Lung (tissue), 12 donors: Measurements from ENCODE around the gene BUD23. TPM values are rescaled to one million over a fixed set of nuclear protein-coding genes. Genes with fewer than 3 reads are reported as not detected.
"Not testable (repeated sequence)": the region's sequence is repeated elsewhere in the genome, so short reads cannot be mapped to it uniquely, and the experiment has no call there.

Experiments
- ATAC-seq: fragments of 200-7000 bp; cut with Tn5 transposase; one replicate; pipeline ENCODE4 v1.9.1; 2020; ENCODE audit warnings: moderate number of reproducible peaks; ENCODE audit not compliant: insufficient read depth, low FRiP score
- DNase-seq, 3 donors: peaks; one replicate each; pipeline ENCODE4 v3.0.0-alpha.2; 2013 to 2017
- H3K27ac ChIP-seq, 2 donors: one replicate each; pipeline ENCODE4 v1.5.1; 2013; ENCODE audit warnings: mild to moderate bottlenecking in 2 of 2, moderate library complexity in 2 of 2, control low read depth in 1 of 2, inconsistent platforms in 1 of 2, low read depth in 1 of 2, low read length in 1 of 2
- H3K27me3 ChIP-seq, 3 donors: one replicate each; pipeline ENCODE4 v1.5.1; 2013; ENCODE audit warnings: low read length in 2 of 3; ENCODE audit not compliant: control insufficient read depth in 3 of 3, insufficient read depth in 3 of 3
- H3K36me3 ChIP-seq, 4 donors: one replicate each; pipeline ENCODE4 v1.5.1; 2013; ENCODE audit warnings: low read length in 4 of 4, mild to moderate bottlenecking in 1 of 4, moderate library complexity in 1 of 4; ENCODE audit not compliant: control insufficient read depth in 4 of 4, insufficient read depth in 4 of 4
- H3K4me1 ChIP-seq, 5 donors: one replicate each; pipeline ENCODE4 v1.5.1; 2013; ENCODE audit warnings: low read length in 5 of 5, mild to moderate bottlenecking in 2 of 5, moderate library complexity in 1 of 5; ENCODE audit not compliant: control insufficient read depth in 5 of 5, insufficient read depth in 5 of 5
- H3K4me3 ChIP-seq: one replicate; pipeline ENCODE4 v1.5.1; 2013; ENCODE audit warnings: mild to moderate bottlenecking, control low read depth, moderate library complexity
- H3K9ac ChIP-seq, 2 donors: one replicate each; pipeline ENCODE4 v1.5.1; 2013; ENCODE audit warnings: low read length in 2 of 2, control low read depth in 1 of 2; ENCODE audit not compliant: insufficient read depth in 1 of 2
- H3K9me3 ChIP-seq, 4 donors: one replicate each; pipeline ENCODE4 v1.5.1; 2013; ENCODE audit warnings: low read length in 3 of 4, mild to moderate bottlenecking in 1 of 4, moderate library complexity in 1 of 4; ENCODE audit not compliant: control insufficient read depth in 4 of 4, insufficient read depth in 3 of 4
- WGBS, 2 donors: extraction: QIAGEN DNeasy Blood & Tissue Kit; methylation state at CpG; one replicate each; pipeline ENCODE4 v1.1.7; 2013; 5-methylcytosine and 5-hydroxymethylcytosine counted together
- polyA plus RNA-seq, 2 donors: library from polyadenylated mRNA; stranded (reverse); fragments of 200-250 nt; gene quantifications; one replicate each; pipeline ENCODE4 v1.2.1, GENCODE V29; 2013
- total RNA-seq, 2 donors: library from RNA; depleted of rRNA in 1 of 2; stranded (reverse); fragments of >200 nt in 1 of 2; gene quantifications; one replicate each; pipeline ENCODE4 v1.2.1, GENCODE V29; 2014 to 2021
- TF ChIP-seq, protein P1 (sequence below): IDR thresholded peaks from 2 replicates; pipeline ENCODE4 v1.5.1; 2012; ENCODE audit warnings: mild to moderate bottlenecking; ENCODE audit errors: control extremely low read depth, extremely low read depth
- donor health status: control.
- donor health status: control.
- donor health status: Bipolar disorder and iron deficiency.
- donor health status: healthy.
- donor health status: DM: yes; HTN: yes; CAD: no.

Gene BUD23
- total and polyA plus RNA-seq, 4 donors, result 33.5 to 118 (median 74.2) TPM

DNA sequence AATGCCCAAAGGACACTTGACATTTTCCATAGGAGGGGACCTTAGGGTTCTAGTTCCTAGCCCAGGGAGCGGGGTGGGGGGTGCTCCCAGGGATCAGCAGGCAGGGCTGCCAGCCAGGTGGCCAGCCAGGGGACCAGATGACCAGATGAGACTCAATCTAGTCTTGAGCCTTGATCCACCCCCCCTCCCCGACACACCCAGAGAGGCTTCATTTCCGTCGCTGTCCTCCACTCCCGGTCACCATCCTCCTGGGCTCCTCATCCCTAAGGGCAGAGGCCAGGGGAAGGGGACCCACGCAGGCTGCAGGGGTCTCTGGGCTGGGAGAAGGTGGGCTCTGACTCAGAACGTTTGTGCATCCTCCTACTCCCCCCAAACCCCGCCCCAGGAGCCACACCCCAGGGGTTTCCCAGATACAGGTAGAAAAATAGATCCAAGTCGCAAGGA is 35.1 kb downstream of the BUD23 start:
- Histone ChIP-seq H3K36me3 (no peaks in the 10 kb centered on the region), H3K27me3 (no peaks in the 10 kb centered on the region), H3K9me3 (no peaks in the 10 kb centered on the region), H3K4me3 (peak overlapping the region; percentile 94), H3K27ac (peak overlapping the region in 1 of 2 donors; percentile 12), H3K9ac (no peak overlapping the region), H3K4me1 (peaks cover 0 to 21% (median 13%) of the 10 kb centered on the region in 5 donors)
- ATAC-seq (no peak), DNase-seq (no peak)
- 35 to 43% methylated on average over 9 of the region's 9 CpGs for WGBS, 2 donors
- TF ChIP-seq, protein P1, sequence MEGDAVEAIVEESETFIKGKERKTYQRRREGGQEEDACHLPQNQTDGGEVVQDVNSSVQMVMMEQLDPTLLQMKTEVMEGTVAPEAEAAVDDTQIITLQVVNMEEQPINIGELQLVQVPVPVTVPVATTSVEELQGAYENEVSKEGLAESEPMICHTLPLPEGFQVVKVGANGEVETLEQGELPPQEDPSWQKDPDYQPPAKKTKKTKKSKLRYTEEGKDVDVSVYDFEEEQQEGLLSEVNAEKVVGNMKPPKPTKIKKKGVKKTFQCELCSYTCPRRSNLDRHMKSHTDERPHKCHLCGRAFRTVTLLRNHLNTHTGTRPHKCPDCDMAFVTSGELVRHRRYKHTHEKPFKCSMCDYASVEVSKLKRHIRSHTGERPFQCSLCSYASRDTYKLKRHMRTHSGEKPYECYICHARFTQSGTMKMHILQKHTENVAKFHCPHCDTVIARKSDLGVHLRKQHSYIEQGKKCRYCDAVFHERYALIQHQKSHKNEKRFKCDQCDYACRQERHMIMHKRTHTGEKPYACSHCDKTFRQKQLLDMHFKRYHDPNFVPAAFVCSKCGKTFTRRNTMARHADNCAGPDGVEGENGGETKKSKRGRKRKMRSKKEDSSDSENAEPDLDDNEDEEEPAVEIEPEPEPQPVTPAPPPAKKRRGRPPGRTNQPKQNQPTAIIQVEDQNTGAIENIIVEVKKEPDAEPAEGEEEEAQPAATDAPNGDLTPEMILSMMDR, result no peak

DNA sequence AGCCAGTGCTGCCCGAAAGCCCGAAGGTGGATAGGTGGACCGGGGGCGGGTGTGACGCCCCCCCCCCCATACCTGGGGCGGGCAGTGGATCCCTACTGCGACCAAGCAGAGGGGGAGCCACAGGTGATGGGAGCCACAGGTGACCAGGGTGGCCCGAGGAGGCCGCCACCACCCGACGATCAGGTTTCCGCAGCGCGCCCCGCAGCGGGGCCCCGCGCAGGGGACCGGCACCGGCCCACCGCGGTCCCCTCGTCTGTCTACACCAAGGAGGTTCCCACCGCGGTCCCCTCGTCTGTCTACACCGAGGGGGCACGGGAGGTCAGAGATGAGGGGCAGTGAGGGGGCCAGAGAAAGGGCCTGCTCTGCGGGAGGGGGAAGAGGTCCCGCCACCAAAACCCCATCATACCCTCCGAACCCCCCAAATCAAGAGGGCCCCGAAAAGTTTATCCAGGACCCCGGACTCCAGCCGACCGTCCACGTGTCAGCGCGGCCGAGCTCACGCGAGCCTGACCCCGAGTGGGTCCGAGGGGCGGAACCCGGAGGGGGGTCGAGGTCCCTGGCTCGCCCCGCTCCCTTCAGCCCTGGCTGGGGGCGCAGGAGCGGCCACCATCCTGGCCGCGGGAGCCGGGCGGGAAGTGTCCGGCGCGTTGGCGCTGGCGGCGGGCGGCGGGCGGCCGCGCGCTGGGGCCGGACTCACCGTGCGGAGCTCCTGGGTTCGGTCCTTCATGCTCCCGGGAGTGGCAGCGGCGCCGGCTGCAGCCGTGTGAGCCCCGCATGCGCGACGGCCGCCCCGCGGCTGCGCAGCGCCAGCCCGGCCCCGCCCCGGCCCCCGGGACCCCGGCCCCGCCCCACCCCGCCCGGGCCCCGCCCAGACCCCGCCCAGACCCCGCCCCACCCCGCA is 35.8 kb downstream of the BUD23 start, which contains the start of gene STX1A:
TSS of gene STX1A (minus strand) at position 765 of the 901 bp plus-strand sequence. CDS start at position 727, 38 bp downstream.
- Histone ChIP-seq H3K9me3 (no peaks in the 10 kb centered on the region), H3K36me3 (no peaks in the 10 kb centered on the region), H3K9ac (peak within 1 kb of the TSS in 1 of 2 donors; percentile 25), H3K27me3 (no peaks in the 10 kb centered on the region), H3K27ac (peak within 1 kb of the TSS in 1 of 2 donors; percentile 34), H3K4me3 (peak within 1 kb of the TSS; percentile 94), H3K4me1 (peaks cover 0 to 21% (median 13%) of the 10 kb centered on the region in 5 donors)
- 2% methylated on average over 61 to 95 of the region's 96 CpGs for WGBS, 2 donors
- ATAC-seq, result peak; percentile 84
- TF ChIP-seq, protein P1, result no peak
- peak; percentile 68 to 79 (median 75) for DNase-seq

DNA sequence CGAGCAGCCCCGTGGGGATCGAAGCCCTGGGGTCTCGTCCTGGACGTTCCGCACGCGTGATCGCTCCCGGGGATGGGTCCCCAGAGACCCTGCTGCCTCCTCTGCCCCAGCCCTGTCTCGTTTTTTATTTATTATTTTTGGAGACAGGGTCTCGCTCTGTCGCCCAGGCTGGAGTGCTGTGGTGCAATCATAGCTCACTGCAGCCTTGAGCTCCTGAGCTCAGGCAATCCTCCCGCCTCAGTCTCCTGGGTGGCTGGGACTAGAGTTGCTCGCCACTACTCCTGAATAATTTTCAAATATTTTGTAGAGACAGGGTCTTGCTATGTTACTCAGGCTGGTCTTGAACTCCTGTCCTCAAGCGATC is 36.4 kb downstream of the BUD23 start:
- Histone ChIP-seq H3K27ac (no peak overlapping the region), H3K9ac (no peak overlapping the region), H3K36me3 (no peaks in the 10 kb centered on the region), H3K4me3 (peak overlapping the region; percentile 12), H3K4me1 (peaks cover 0 to 21% (median 13%) of the 10 kb centered on the region in 5 donors), H3K9me3 (no peaks in the 10 kb centered on the region), H3K27me3 (no peaks in the 10 kb centered on the region)
- TF ChIP-seq, protein P1, result no peak
- ATAC-seq, result no peak
- 9 to 10% methylated on average over 12 to 16 of the region's 16 CpGs for WGBS, 2 donors
- DNase-seq, result no peak

DNA sequence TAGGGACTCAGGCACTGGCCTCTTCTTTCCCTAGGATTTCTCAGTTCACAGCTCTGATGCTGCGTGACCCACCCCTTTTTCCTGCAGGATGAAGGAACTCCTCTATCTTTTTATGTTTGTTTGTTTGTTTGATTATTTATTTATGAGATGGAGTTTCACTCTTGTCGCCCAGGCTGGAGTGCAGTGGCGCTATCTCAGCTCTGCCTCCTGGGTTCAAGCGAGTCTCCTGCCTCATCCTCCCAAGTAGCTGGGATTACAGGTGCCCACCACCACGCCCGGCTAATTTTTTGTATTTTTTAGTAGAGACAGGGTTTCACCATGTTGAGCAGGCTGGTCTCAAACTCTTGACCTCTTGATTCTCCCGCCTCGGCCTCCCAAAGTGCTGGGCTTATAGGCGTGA is 37.0 kb downstream of the BUD23 start:
- DNase-seq, result not testable (repeated sequence)
- H3K4me1 ChIP-seq, result peaks cover 0 to 21% (median 13%) of the 10 kb centered on the region in 5 donors
- WGBS, 2 donors, result 96 to 97% methylated on average over 9 of the region's 9 CpGs

More for the DNA sequence above, 37.0 kb downstream of the BUD23 start:
- H3K9me3 ChIP-seq, H3K27ac ChIP-seq, ATAC-seq, H3K36me3 ChIP-seq, H3K9ac ChIP-seq, H3K27me3 ChIP-seq, H3K4me3 ChIP-seq: not testable (repeated sequence)
